ENCODE results near the gene ATG13.

DNA sequence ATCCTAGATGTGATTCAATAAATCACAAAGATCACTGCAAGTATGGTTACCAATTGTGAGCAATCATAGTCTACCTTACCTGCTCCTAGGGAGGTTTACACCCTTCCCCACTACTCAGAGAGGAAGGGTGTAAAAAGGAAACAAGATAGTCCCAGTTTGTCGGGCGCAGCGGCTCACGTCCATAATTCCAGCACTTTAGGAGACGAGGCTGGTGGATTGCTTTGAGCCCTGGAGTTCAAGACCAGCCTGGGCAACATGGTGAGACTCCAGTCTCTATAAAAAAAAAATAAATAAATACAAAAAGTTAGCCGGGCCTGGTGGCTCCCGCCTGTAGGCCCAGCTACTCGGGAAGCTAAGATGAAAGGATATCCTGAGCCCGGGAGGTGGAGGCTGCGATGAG is 22.6 kb upstream of the ATG13 start:
- TF ChIP-seq, protein P1, sequence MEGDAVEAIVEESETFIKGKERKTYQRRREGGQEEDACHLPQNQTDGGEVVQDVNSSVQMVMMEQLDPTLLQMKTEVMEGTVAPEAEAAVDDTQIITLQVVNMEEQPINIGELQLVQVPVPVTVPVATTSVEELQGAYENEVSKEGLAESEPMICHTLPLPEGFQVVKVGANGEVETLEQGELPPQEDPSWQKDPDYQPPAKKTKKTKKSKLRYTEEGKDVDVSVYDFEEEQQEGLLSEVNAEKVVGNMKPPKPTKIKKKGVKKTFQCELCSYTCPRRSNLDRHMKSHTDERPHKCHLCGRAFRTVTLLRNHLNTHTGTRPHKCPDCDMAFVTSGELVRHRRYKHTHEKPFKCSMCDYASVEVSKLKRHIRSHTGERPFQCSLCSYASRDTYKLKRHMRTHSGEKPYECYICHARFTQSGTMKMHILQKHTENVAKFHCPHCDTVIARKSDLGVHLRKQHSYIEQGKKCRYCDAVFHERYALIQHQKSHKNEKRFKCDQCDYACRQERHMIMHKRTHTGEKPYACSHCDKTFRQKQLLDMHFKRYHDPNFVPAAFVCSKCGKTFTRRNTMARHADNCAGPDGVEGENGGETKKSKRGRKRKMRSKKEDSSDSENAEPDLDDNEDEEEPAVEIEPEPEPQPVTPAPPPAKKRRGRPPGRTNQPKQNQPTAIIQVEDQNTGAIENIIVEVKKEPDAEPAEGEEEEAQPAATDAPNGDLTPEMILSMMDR (IDR thresholded peaks at IDR 0.05): no peak
- TF ChIP-seq POLR2A (IDR thresholded peaks at IDR 0.05) (no peak), POLR2AphosphoS5 (IDR thresholded peaks at IDR 0.05) (no peak)
